GM21825 (cell line): ENCODE results near the gene PNPLA2.

Experiments
- ATAC-seq: cut with Tn5 transposase; IDR thresholded peaks from one replicate; pipeline ENCODE4 v1.9.1; 2021; ENCODE audit warnings: mild to moderate bottlenecking, moderate library complexity; ENCODE audit not compliant: unreplicated experiment

The PNPLA2 gene

GRCh38 chr11:813456-814096 is 5.1 kb upstream of the PNPLA2 start:
- no peak for ATAC-seq

- ATAC-seq: no peak
These were observed 2.9 kb upstream of the PNPLA2 start for GRCh38 chr11:815675-816432.

GRCh38 chr11:816433-816779 is 2.3 kb upstream of the PNPLA2 start:
- no peak for ATAC-seq

- ATAC-seq: peak; percentile 65
These were observed 616 bp downstream of the PNPLA2 start for GRCh38 chr11:819129-819931.

GRCh38 chr11:819943-820649 is 1.4 kb downstream of the PNPLA2 start:
- peak; percentile 51 for ATAC-seq

- no peak for ATAC-seq
These were observed 2.2 kb downstream of the PNPLA2 start for GRCh38 chr11:820655-821511.

- ATAC-seq: no peak
These were observed 3.0 kb downstream of the PNPLA2 start for GRCh38 chr11:821512-822371.

GRCh38 chr11:823441-824291 is 5.0 kb downstream of the PNPLA2 start:
- no peak for ATAC-seq

- ATAC-seq: no peak
These were observed 5.7 kb downstream of the PNPLA2 start for GRCh38 chr11:824292-824880.

- no peak for ATAC-seq
These were observed 6.2 kb downstream of the PNPLA2 start for GRCh38 chr11:824942-825341.

- no peak for ATAC-seq
These were observed 6.9 kb downstream of the PNPLA2 start for GRCh38 chr11:825366-826226.

- ATAC-seq: no peak
These were observed 7.5 kb downstream of the PNPLA2 start for GRCh38 chr11:826227-826621.

- no peak for ATAC-seq
These were observed 8.1 kb downstream of the PNPLA2 start for GRCh38 chr11:826836-827145.

- ATAC-seq: peak; percentile 39
These were observed 8.6 kb downstream of the PNPLA2 start for GRCh38 chr11:827146-827896.

GRCh38 chr11:827897-828192 is 9.1 kb downstream of the PNPLA2 start, which contains the start of gene CRACR2B:
Gene CRACR2B, plus strand, starts transcription at chr11:827919. Its CDS starts 689 bp downstream, at chr11:828608.
- no peak for ATAC-seq

- ATAC-seq: no peak
These were observed 9.9 kb downstream of the PNPLA2 start for GRCh38 chr11:828506-829175.
